T-cell (primary cell): Measurements from ENCODE around the gene FITM2. TPM values are rescaled to one million over a fixed set of nuclear protein-coding genes. Genes with fewer than 3 reads are reported as not detected.

ENCODE experiments used
- ATAC-seq, 4 experiments: fragments of 200-7000 bp in 3 of 4; fragments of 150-1000 bp in 1 of 4; cut with Tn5 transposase; replicated peaks in 1 of 4; 1 replicate in 3 of 4; 2 replicates in 1 of 4; pipeline ENCODE4 v1.10.0; 2021; ENCODE audit warnings: moderate library complexity in 3 of 4, mild to moderate bottlenecking in 2 of 4, moderate number of reproducible peaks in 1 of 4
- CTCF ChIA-PET, 2 donors: fragments of 300-600 bp; sonication (Branson Sonifier 250); formaldehyde crosslinking; loops; one replicate each; lab custom pipeline; 2022; ENCODE audit warnings: antibody characterized with exemption in 2 of 2; lab: Charles Lee
- POLR2A ChIA-PET, 2 donors: fragments of 300-600 bp; sonication (Branson Sonifier 250); formaldehyde crosslinking; loops; one replicate each; lab custom pipeline; 2022; ENCODE audit warnings: antibody characterized with exemption in 2 of 2; lab: Charles Lee
- DNase-seq, 35 experiments: peaks; one replicate each; pipeline versions ENCODE4 v3.0.0 to v3.0.0-alpha.2; 2013 to 2023
- H3K27ac ChIP-seq: one replicate; pipeline ENCODE4 v1.5.1; 2013; ENCODE audit warnings: low read length
- H3K27me3 ChIP-seq, 2 experiments: replicated peaks in 1 of 2; 1 replicate in 1 of 2; 2 replicates in 1 of 2; pipeline versions ENCODE4 v1.6.1 to v1.7.0; 2013; ENCODE audit warnings: low read length in 1 of 2, mixed read lengths in 1 of 2; ENCODE audit not compliant: control insufficient read depth in 2 of 2, insufficient read depth in 2 of 2; ENCODE audit errors: extremely low read depth in 1 of 2
- H3K36me3 ChIP-seq, 2 donors: 1 replicate in 1 of 2; 2 replicates in 1 of 2; pipeline versions ENCODE4 v1.6.1 to v1.7.0; 2013; ENCODE audit warnings: low read length in 1 of 2; ENCODE audit not compliant: control insufficient read depth in 2 of 2, insufficient read depth in 1 of 2; ENCODE audit errors: extremely low read depth in 1 of 2
- H3K4me1 ChIP-seq, 2 experiments: 1 replicate in 1 of 2; 2 replicates in 1 of 2; pipeline versions ENCODE4 v1.6.1 to v1.7.0; 2013; ENCODE audit warnings: low read length in 2 of 2, mixed read lengths in 1 of 2; ENCODE audit not compliant: insufficient read depth in 2 of 2, control insufficient read depth in 1 of 2; ENCODE audit errors: extremely low read depth in 1 of 2
- H3K4me3 ChIP-seq, 2 donors: 1 replicate in 1 of 2; 2 replicates in 1 of 2; pipeline versions ENCODE4 v1.5.1 to v1.7.0; 2013; ENCODE audit warnings: mild to moderate bottlenecking in 2 of 2, low read length in 1 of 2, moderate library complexity in 1 of 2; ENCODE audit not compliant: control insufficient read depth in 1 of 2; ENCODE audit errors: extremely low read depth in 1 of 2
- H3K9me3 ChIP-seq: 2 replicates; pipeline ENCODE4 v1.7.0; 2013
- H3K27ac Mint-ChIP-seq, 2 donors: one replicate each; pipeline ENCODE4 v1.8.0; 2020 to 2021; ENCODE audit warnings: mild to moderate bottlenecking in 2 of 2, mixed read lengths in 2 of 2
- H3K27me3 Mint-ChIP-seq, 2 donors: one replicate each; pipeline ENCODE4 v1.8.0; 2021 to 2022; ENCODE audit warnings: mixed read lengths in 2 of 2
- H3K36me3 Mint-ChIP-seq: one replicate; pipeline ENCODE4 v1.8.0; 2021; ENCODE audit warnings: mixed read lengths
- H3K4me1 Mint-ChIP-seq, 3 donors: one replicate each; pipeline ENCODE4 v1.8.0; 2020 to 2022; ENCODE audit warnings: mixed read lengths in 3 of 3, mild to moderate bottlenecking in 1 of 3
- H3K4me3 Mint-ChIP-seq, 3 donors: one replicate each; pipeline ENCODE4 v1.8.0; 2020 to 2022; ENCODE audit warnings: mild to moderate bottlenecking in 3 of 3, mixed read lengths in 3 of 3, moderate library complexity in 3 of 3
- H3K9me3 Mint-ChIP-seq, 3 donors: one replicate each; pipeline ENCODE4 v1.8.0; 2020 to 2022; ENCODE audit warnings: mixed read lengths in 3 of 3
- WGBS: methylation state at CpG from one replicate; pipeline ENCODE4 v1.1.5; 2013; ENCODE audit warnings: missing lambda C conversion rate; ENCODE audit not compliant: insufficient coverage; 5-methylcytosine and 5-hydroxymethylcytosine counted together
- total RNA-seq, 35 experiments: library from RNA in 6 of 35; stranded (reverse) in 6 of 35; fragments of 120-200 nt in 1 of 35; gene quantifications; one replicate each; pipeline versions ENCODE4 v1.2.1 to v1.2.4 and lab custom pipeline; 2013 to 2026

FITM2 gene
- total RNA-seq (1 to 10 TPM; 4.5 to 7.4 (median 6.2) TPM), total RNA-seq (lab: John Stamatoyannopoulos, UW) (5.0 to 21.5 (median 9.7) reads per million in 29 experiments)
- 6.1 TPM for total RNA-seq (2013)

GRCh38 chr20:44310664-44311639 lies at the start of gene FITM2:
Gene FITM2 (minus strand): TSS chr20:44311202. CDS start chr20:44311148, 54 bp downstream.
- peaks cover 20 to 29% (median 24%) of the 10 kb centered on the region in 3 donors for H3K4me1 Mint-ChIP-seq
- peaks cover 7% of the 10 kb centered on the region for H3K36me3 Mint-ChIP-seq
- Histone ChIP-seq H3K36me3 (peaks cover 6 to 7% of the 10 kb centered on the region in 2 donors), H3K4me3 (peak within 1 kb of the TSS; percentile 68 to 95), H3K9me3 (no peaks in the 10 kb centered on the region), H3K27ac (peak within 1 kb of the TSS; percentile 5), H3K4me1 (peaks cover 7 to 23% of the 10 kb centered on the region in 2 experiments), H3K27me3 (peaks cover 0 to 3% of the 10 kb centered on the region in 2 experiments)
- ChIA-PET CTCF (interaction anchor here (0.6 to 9.4 kb wide), 14 partner anchors 9 to 730 kb away, joined by 3 to 246 read pairs (median 4); no protein-coding TSS in a partner anchor), POLR2A (interaction anchor here (0.6 to 1.3 kb wide), 8 partner anchors 9 to 854 kb away, joined by 3 to 7 read pairs (median 4); partner anchors contain the start of gene SRSF6 (in 1 of the 2))
- peak; percentile 92 to 98 (median 95) for ATAC-seq
- H3K27ac Mint-ChIP-seq, result peak within 1 kb of the TSS; percentile 83 to 87
- H3K27me3 Mint-ChIP-seq, result no peaks in the 10 kb centered on the region
- H3K9me3 Mint-ChIP-seq, result no peaks in the 10 kb centered on the region
- WGBS, result under 1% methylated on average over 56 of the region's 70 CpGs
- peak; percentile 93 to 99 (median 96) for DNase-seq
- H3K4me3 Mint-ChIP-seq, result peak within 1 kb of the TSS; percentile 86 to 92 (median 91)

- no peaks in the 10 kb centered on the region for H3K4me1 ChIP-seq
- no peak overlapping the region for H3K27ac ChIP-seq
- peaks cover 0 to 8% of the 10 kb centered on the region in 2 donors for H3K27me3 Mint-ChIP-seq
- H3K4me3 Mint-ChIP-seq, result no peak overlapping the region
- H3K36me3 Mint-ChIP-seq, result no peaks in the 10 kb centered on the region
- H3K9me3 ChIP-seq, result no peaks in the 10 kb centered on the region
- no peaks in the 10 kb centered on the region for H3K36me3 ChIP-seq
- H3K4me1 Mint-ChIP-seq, result no peaks in the 10 kb centered on the region
- no peak overlapping the region for H3K4me3 ChIP-seq
- DNase-seq (no peak), ATAC-seq (no peak)
- CTCF ChIA-PET, result interaction anchor here in 1 of 2 donors (0.5 kb wide), 1 partner anchor 245 kb away, joined by 3 read pairs; no protein-coding TSS in a partner anchor
- no peak overlapping the region for H3K27ac Mint-ChIP-seq
- H3K27me3 ChIP-seq, result peaks cover 2 to 11% of the 10 kb centered on the region in 2 experiments
- POLR2A ChIA-PET, result interaction anchor here in 1 of 2 donors (0.5 kb wide), 1 partner anchor 59 kb away, joined by 3 read pairs; no protein-coding TSS in a partner anchor
- no peaks in the 10 kb centered on the region for H3K9me3 Mint-ChIP-seq
Observed at GRCh38 chr20:44360221-44360620, 49.2 kb upstream of the FITM2 start.

- CTCF ChIA-PET, result no interaction called here
- H3K9me3 ChIP-seq, result no peaks in the 10 kb centered on the region
- H3K27ac ChIP-seq, result no peak overlapping the region
- no peaks in the 10 kb centered on the region for H3K4me1 ChIP-seq
- POLR2A ChIA-PET, result no interaction called here
- no peak overlapping the region for H3K27ac Mint-ChIP-seq
- ATAC-seq (no peak), DNase-seq (no peak)
- WGBS, result 84% methylated on average over 5 of the region's 8 CpGs
- H3K36me3 ChIP-seq, result no peaks in the 10 kb centered on the region
- H3K4me1 Mint-ChIP-seq, result no peaks in the 10 kb centered on the region
- H3K27me3 ChIP-seq, result peaks cover 2 to 13% of the 10 kb centered on the region in 2 experiments
- H3K4me3 Mint-ChIP-seq, result no peak overlapping the region
- H3K27me3 Mint-ChIP-seq, result peaks cover 0 to 12% of the 10 kb centered on the region in 2 donors
- no peaks in the 10 kb centered on the region for H3K9me3 Mint-ChIP-seq
- H3K4me3 ChIP-seq, result no peak overlapping the region
- no peaks in the 10 kb centered on the region for H3K36me3 Mint-ChIP-seq
Observed at GRCh38 chr20:44358776-44359175, 47.8 kb upstream of the FITM2 start.

GRCh38 chr20:44357555-44358125 lies 46.6 kb upstream of the FITM2 start:
- Mint-ChIP-seq H3K36me3 (no peaks in the 10 kb centered on the region), H3K4me3 (no peak overlapping the region), H3K4me1 (no peaks in the 10 kb centered on the region), H3K27me3 (peaks cover 0 to 12% of the 10 kb centered on the region in 2 donors), H3K27ac (no peak overlapping the region), H3K9me3 (no peaks in the 10 kb centered on the region)
- no peak for ATAC-seq
- H3K36me3 ChIP-seq, result no peaks in the 10 kb centered on the region
- H3K4me1 ChIP-seq, result no peaks in the 10 kb centered on the region
- ChIA-PET POLR2A (interaction anchor here (0.6 kb wide), 3 partner anchors 31 to 921 kb away, joined by 4 to 11 read pairs (median 6); no protein-coding TSS in a partner anchor), CTCF (no interaction called here)
- DNase-seq, result no peak
- WGBS, result 40% methylated on average over 1 of the region's 4 CpGs
- H3K9me3 ChIP-seq, result no peaks in the 10 kb centered on the region
- H3K4me3 ChIP-seq, result no peak overlapping the region
- peaks cover 2 to 15% of the 10 kb centered on the region in 2 experiments for H3K27me3 ChIP-seq
- H3K27ac ChIP-seq, result no peak overlapping the region

- no peaks in the 10 kb centered on the region for H3K4me1 ChIP-seq
- CTCF ChIA-PET, result no interaction called here
- DNase-seq, result no peak
- Mint-ChIP-seq H3K27ac (no peak overlapping the region), H3K4me3 (no peak overlapping the region), H3K4me1 (no peaks in the 10 kb centered on the region), H3K27me3 (peaks cover 3 to 18% of the 10 kb centered on the region in 2 donors), H3K36me3 (no peaks in the 10 kb centered on the region), H3K9me3 (no peaks in the 10 kb centered on the region)
- peaks cover 2 to 15% of the 10 kb centered on the region in 2 experiments for H3K27me3 ChIP-seq
- H3K4me3 ChIP-seq, result no peak overlapping the region
- no peak for ATAC-seq
- no peaks in the 10 kb centered on the region for H3K36me3 ChIP-seq
- 83% methylated on average over 1 of the region's 2 CpGs for WGBS
- H3K9me3 ChIP-seq, result no peaks in the 10 kb centered on the region
- POLR2A ChIA-PET, result no interaction called here
- no peak overlapping the region for H3K27ac ChIP-seq
Observed at GRCh38 chr20:44357020-44357419, 46.0 kb upstream of the FITM2 start.

GRCh38 chr20:44356353-44356723 lies 45.3 kb upstream of the FITM2 start:
- H3K9me3 ChIP-seq, result no peaks in the 10 kb centered on the region
- no peaks in the 10 kb centered on the region for H3K4me1 ChIP-seq
- no peak overlapping the region for H3K4me3 ChIP-seq
- ChIA-PET CTCF (no interaction called here), POLR2A (no interaction called here)
- no peak overlapping the region for H3K27ac ChIP-seq
- no peaks in the 10 kb centered on the region for H3K9me3 Mint-ChIP-seq
- peaks cover 3 to 20% of the 10 kb centered on the region in 2 donors for H3K27me3 Mint-ChIP-seq
- no peaks in the 10 kb centered on the region for H3K4me1 Mint-ChIP-seq
- no peak overlapping the region for H3K4me3 Mint-ChIP-seq
- ATAC-seq, result no peak
- H3K27me3 ChIP-seq, result peaks cover 2 to 18% of the 10 kb centered on the region in 2 experiments
- DNase-seq, result no peak
- WGBS, result 89% methylated on average over 12 of the region's 14 CpGs
- H3K36me3 ChIP-seq, result no peaks in the 10 kb centered on the region
- H3K36me3 Mint-ChIP-seq, result no peaks in the 10 kb centered on the region
- H3K27ac Mint-ChIP-seq, result no peak overlapping the region
